ENCODE measurements around the gene DLEC1. TPM values are rescaled to one million over a fixed set of nuclear protein-coding genes. Genes with fewer than 3 reads are reported as not detected.

DLEC1 gene
- total RNA-seq, 1 donor from 2014 or later: 0.42 TPM

DNA sequence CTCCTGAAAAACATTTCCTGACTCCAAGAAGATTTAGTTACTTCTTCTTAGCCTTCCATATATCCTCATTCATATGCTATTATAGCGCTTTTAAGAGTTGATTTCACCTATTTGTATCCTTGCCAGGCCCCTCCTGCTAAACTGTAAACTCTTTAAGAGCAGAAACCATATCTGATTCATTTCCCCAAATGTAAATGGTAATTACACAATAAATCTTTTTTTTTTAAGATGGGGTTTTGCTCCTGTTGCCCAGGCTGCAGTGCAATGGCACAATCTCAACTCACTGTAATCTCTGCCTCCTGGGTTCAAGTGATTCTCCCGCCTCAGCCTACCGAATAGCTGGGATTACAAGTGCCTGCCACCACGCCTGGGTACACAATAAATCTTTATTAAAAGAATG lies 4.5 kb downstream of the DLEC1 start:
- Mint-ChIP-seq H3K36me3 (ENCODE audit: unreplicated experiment) (peaks cover 5% of the 10 kb centered on the region), H3K4me3 (ENCODE audit: unreplicated experiment) (no peak overlapping the region), H3K27ac (ENCODE audit: unreplicated experiment) (no peak overlapping the region), H3K27me3 (ENCODE audit: unreplicated experiment) (peaks cover 2% of the 10 kb centered on the region), H3K4me1 (ENCODE audit: low read depth, unreplicated experiment) (no peaks in the 10 kb centered on the region), H3K9me3 (ENCODE audit: unreplicated experiment) (no peaks in the 10 kb centered on the region)
- TF ChIP-seq CTCF (IDR thresholded peaks at IDR 0.05; ENCODE audit: partially characterized antibody, unreplicated experiment): no peak
- DNase-seq: no peak

DNA sequence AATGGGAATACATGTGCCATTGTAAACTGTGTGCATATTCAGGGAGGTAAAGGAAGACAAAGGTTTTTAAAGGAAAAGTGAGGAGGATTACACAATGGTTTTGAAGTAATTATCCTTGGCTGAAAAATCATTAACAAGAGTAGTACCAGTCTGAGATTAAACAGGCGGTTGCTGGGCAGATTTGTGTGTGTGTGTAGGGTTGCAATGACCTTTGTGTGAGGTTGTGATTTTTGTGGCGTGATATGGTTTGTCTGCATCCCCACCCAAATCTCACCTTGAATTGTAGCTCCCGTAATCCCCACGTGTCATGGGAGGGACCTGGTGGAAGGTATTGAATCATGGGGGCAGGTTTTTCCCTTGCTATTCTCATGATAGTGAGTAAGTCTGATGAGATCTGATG lies 7.0 kb downstream of the DLEC1 start:
- H3K9me3 Mint-ChIP-seq (ENCODE audit: unreplicated experiment): no peaks in the 10 kb centered on the region
- H3K27me3 Mint-ChIP-seq (ENCODE audit: unreplicated experiment): peaks cover 3% of the 10 kb centered on the region
- H3K4me1 Mint-ChIP-seq (ENCODE audit: low read depth, unreplicated experiment): no peaks in the 10 kb centered on the region
- no peak for DNase-seq
- no peak for TF ChIP-seq CTCF (IDR thresholded peaks at IDR 0.05; ENCODE audit: partially characterized antibody, unreplicated experiment)
- H3K36me3 Mint-ChIP-seq (ENCODE audit: unreplicated experiment): peaks cover 5% of the 10 kb centered on the region
- no peak overlapping the region for H3K27ac Mint-ChIP-seq (ENCODE audit: unreplicated experiment)
- H3K4me3 Mint-ChIP-seq (ENCODE audit: unreplicated experiment): no peak overlapping the region

DNA sequence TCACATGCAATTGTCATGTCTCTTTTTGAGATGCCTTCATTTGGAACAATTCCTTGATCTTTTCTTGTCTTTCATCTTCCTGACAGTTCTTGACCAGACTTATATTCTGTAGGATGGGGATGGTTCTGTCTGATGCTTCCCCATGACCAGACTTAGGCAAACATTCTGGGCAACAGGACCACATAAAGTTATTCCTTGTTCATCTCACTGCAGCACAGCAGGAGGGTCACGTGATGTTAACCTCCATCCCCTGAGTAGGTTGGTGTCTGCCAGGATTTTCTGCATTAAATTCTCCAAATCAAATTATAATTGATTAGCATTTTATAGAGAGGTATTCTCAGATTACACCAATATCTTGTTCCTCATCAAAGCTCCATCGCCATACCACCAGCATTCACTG lies 7.8 kb downstream of the DLEC1 start:
- no peak for TF ChIP-seq CTCF (IDR thresholded peaks at IDR 0.05; ENCODE audit: partially characterized antibody, unreplicated experiment)
- H3K4me1 Mint-ChIP-seq (ENCODE audit: low read depth, unreplicated experiment): no peaks in the 10 kb centered on the region
- peaks cover 12% of the 10 kb centered on the region for H3K36me3 Mint-ChIP-seq (ENCODE audit: unreplicated experiment)
- H3K27ac Mint-ChIP-seq (ENCODE audit: unreplicated experiment): no peak overlapping the region
- DNase-seq: no peak
- H3K27me3 Mint-ChIP-seq (ENCODE audit: unreplicated experiment): peaks cover 6% of the 10 kb centered on the region
- H3K4me3 Mint-ChIP-seq (ENCODE audit: unreplicated experiment): no peak overlapping the region
- peaks cover 3% of the 10 kb centered on the region for H3K9me3 Mint-ChIP-seq (ENCODE audit: unreplicated experiment)

DNA sequence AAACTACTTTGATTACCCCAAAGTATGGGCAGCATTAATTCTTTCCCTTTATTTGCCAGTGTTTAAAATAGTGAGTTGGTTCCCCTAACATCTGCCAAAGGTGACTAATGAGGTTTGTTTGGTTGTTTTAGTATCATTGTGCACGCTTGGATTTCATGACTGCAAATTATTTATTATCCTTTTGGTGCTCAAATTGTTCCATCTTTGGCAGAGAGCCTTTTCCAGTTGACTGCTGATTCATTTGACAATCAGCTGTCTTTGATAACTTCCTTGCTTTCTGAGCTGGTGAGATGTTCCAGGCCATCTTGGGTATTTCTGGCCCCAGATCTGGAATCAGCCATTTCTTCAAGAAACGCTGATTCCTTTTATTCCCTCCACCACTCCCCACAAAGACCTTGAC lies 8.9 kb downstream of the DLEC1 start:
- Mint-ChIP-seq H3K27me3 (ENCODE audit: unreplicated experiment) (peaks cover 6% of the 10 kb centered on the region), H3K27ac (ENCODE audit: unreplicated experiment) (no peak overlapping the region), H3K36me3 (ENCODE audit: unreplicated experiment) (peaks cover 13% of the 10 kb centered on the region), H3K4me3 (ENCODE audit: unreplicated experiment) (no peak overlapping the region), H3K4me1 (ENCODE audit: low read depth, unreplicated experiment) (no peaks in the 10 kb centered on the region), H3K9me3 (ENCODE audit: unreplicated experiment) (peaks cover 8% of the 10 kb centered on the region)
- no peak for DNase-seq
- TF ChIP-seq CTCF (IDR thresholded peaks at IDR 0.05; ENCODE audit: partially characterized antibody, unreplicated experiment): no peak

GRCh38 chr3:38049358-38050126 lies 10.5 kb downstream of the DLEC1 start:
- H3K27me3 Mint-ChIP-seq (ENCODE audit: unreplicated experiment): peaks cover 6% of the 10 kb centered on the region
- TF ChIP-seq CTCF (IDR thresholded peaks at IDR 0.05; ENCODE audit: partially characterized antibody, unreplicated experiment): no peak
- H3K9me3 Mint-ChIP-seq (ENCODE audit: unreplicated experiment): peaks cover 8% of the 10 kb centered on the region
- DNase-seq: no peak
- H3K4me3 Mint-ChIP-seq (ENCODE audit: unreplicated experiment): no peak overlapping the region
- H3K4me1 Mint-ChIP-seq (ENCODE audit: low read depth, unreplicated experiment): no peaks in the 10 kb centered on the region
- H3K27ac Mint-ChIP-seq (ENCODE audit: unreplicated experiment): no peak overlapping the region
- H3K36me3 Mint-ChIP-seq (ENCODE audit: unreplicated experiment): peaks cover 13% of the 10 kb centered on the region

All from glutamatergic neuron (in vitro differentiated cells).